Left ventricle myocardium inferior (tissue), 1 donor: ENCODE results near the gene BTBD9. TPM values are rescaled to one million over a fixed set of nuclear protein-coding genes. Genes with fewer than 3 reads are reported as not detected.

Experiments used
- DNase-seq: peaks from one replicate; pipeline ENCODE4 v3.0.0-alpha.2; 2020
- H3K27ac ChIP-seq: fragments of 200-600 bp; replicated peaks from 2 replicates; pipeline ENCODE4 v1.8.0; 2021
- H3K27me3 ChIP-seq: fragments of 200-600 bp; 2 replicates; pipeline ENCODE4 v1.8.0; 2021; ENCODE audit warnings: low read depth
- H3K36me3 ChIP-seq: fragments of 200-600 bp; 2 replicates; pipeline ENCODE4 v1.8.0; 2021
- H3K4me1 ChIP-seq: fragments of 200-600 bp; 2 replicates; pipeline ENCODE4 v1.8.0; 2021
- H3K4me3 ChIP-seq: fragments of 200-600 bp; 2 replicates; pipeline ENCODE4 v1.8.0; 2021; ENCODE audit warnings: mild to moderate bottlenecking, moderate library complexity
- H3K9me3 ChIP-seq: fragments of 200-600 bp; replicated peaks from 2 replicates; pipeline ENCODE4 v1.8.0; 2021
- CTCF ChIP-seq: fragments of 200-600 bp; IDR thresholded peaks from 2 replicates; pipeline ENCODE4 v1.8.0; 2021; ENCODE audit warnings: antibody characterized with exemption, mild to moderate bottlenecking, borderline replicate concordance
- intact Hi-C: fragments of 100-400 bp; cut with micrococcal nuclease; formaldehyde crosslinking; loops from one replicate; pipeline ENCODE4 v1.11.0; 2022
- total RNA-seq: library from RNA; stranded (reverse); fragmentation: NEBNext Ultra II Directional; extraction: Animal tissue kit (Norgen Biotek cat#: 25700); gene quantifications from one replicate; pipeline ENCODE4 v1.2.1, GENCODE V29; 2021
- donor health status: DM: no; HTN: yes; CAD: no; lungs with severe emphysema.

BTBD9 gene
- total RNA-seq, 1 donor from 2014 or later, result 16.5 TPM

DNA sequence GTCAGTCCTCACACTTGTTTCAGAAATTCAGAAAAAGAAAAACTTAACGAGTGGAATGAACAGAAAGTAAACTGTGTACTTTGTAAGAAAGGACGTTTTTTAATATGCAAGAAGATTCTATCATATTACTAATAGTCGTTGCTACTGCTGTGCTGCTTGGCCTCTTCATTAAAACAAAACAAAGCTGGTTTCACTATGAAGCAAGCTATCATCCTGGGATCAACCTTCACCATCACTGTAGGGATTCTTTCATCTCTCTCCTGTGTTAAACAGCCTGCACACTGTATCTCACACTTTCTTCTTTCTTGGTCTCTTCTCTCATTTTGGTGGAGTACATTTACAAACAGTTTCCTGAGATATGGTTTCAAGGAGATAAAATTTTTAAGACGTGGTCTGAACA, 284.2 kb downstream of the BTBD9 start:
- peaks cover 11% of the 10 kb centered on the region for H3K4me1 ChIP-seq
- H3K27me3 ChIP-seq, result no peaks in the 10 kb centered on the region
- H3K27ac ChIP-seq, result no peak overlapping the region
- TF ChIP-seq CTCF, result no peak
- no peak overlapping the region for H3K4me3 ChIP-seq
- H3K36me3 ChIP-seq, result no peaks in the 10 kb centered on the region
- H3K9me3 ChIP-seq, result no peaks in the 10 kb centered on the region
- intact Hi-C loops, result no loop called here
- DNase-seq, result no peak

- Histone ChIP-seq H3K27ac (no peak overlapping the region), H3K4me3 (no peak overlapping the region), H3K9me3 (no peaks in the 10 kb centered on the region), H3K36me3 (no peaks in the 10 kb centered on the region), H3K27me3 (no peaks in the 10 kb centered on the region), H3K4me1 (peaks cover 11% of the 10 kb centered on the region)
- intact Hi-C loops, result no loop called here
- no peak for DNase-seq
- no peak for TF ChIP-seq CTCF
Observed at GRCh38 chr6:38354905-38355304, 284.8 kb downstream of the BTBD9 start.

- intact Hi-C loops, result no loop called here
- H3K4me1 ChIP-seq, result peaks cover 11% of the 10 kb centered on the region
- no peak overlapping the region for H3K27ac ChIP-seq
- DNase-seq, result no peak
- TF ChIP-seq CTCF, result no peak
- no peaks in the 10 kb centered on the region for H3K27me3 ChIP-seq
- H3K36me3 ChIP-seq, result no peaks in the 10 kb centered on the region
- no peaks in the 10 kb centered on the region for H3K9me3 ChIP-seq
- no peak overlapping the region for H3K4me3 ChIP-seq
Observed at GRCh38 chr6:38354037-38354381, 285.7 kb downstream of the BTBD9 start.

- Histone ChIP-seq H3K27me3 (no peaks in the 10 kb centered on the region), H3K4me3 (no peak overlapping the region), H3K36me3 (no peaks in the 10 kb centered on the region), H3K27ac (no peak overlapping the region), H3K9me3 (no peaks in the 10 kb centered on the region), H3K4me1 (peaks cover 10% of the 10 kb centered on the region)
- intact Hi-C loops, result no loop called here
- DNase-seq, result no peak
- TF ChIP-seq CTCF, result no peak
Observed at GRCh38 chr6:38353310-38354036, 286.3 kb downstream of the BTBD9 start.

DNA sequence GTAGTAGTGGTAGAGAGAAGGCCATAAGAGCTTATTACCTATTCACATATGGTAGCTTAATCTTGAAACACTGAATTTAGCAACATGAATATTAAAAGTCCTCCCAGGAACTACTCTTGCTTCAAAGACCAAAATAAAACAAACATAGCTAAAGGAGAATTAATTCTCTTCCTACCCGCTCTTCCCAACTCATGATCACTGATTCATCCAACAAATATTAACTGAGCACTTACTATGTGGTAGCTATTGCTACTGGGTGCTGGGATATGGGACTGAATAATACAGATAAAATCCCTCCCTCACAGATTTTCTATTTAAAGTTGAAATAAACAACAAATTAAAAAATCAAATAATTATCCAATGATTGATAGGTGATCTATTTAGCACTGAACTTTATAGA, 287.1 kb downstream of the BTBD9 start:
- Histone ChIP-seq H3K27ac (no peak overlapping the region), H3K4me3 (no peak overlapping the region), H3K36me3 (no peaks in the 10 kb centered on the region), H3K4me1 (peaks cover 7% of the 10 kb centered on the region), H3K27me3 (no peaks in the 10 kb centered on the region), H3K9me3 (no peaks in the 10 kb centered on the region)
- no peak for DNase-seq
- intact Hi-C loops, result no loop called here
- TF ChIP-seq CTCF, result no peak
